ENCODE measurements around the gene CPSF4L. TPM values are rescaled to one million over a fixed set of nuclear protein-coding genes. Genes with fewer than 3 reads are reported as not detected.

CPSF4L gene
- total and polyA plus RNA-seq, 7 donors: not detected

GRCh38 chr17:73208139-73208827, 53.4 kb downstream of the CPSF4L start:
- Histone ChIP-seq H3K9me3 (no peaks in the 10 kb centered on the region), H3K36me3 (ENCODE audit: insufficient read depth in 1 of 2, low read depth in 1 of 2) (peaks cover 23 to 77% of the 10 kb centered on the region in 2 donors), H3K4me3 (no peak overlapping the region), H3K27me3 (ENCODE audit: insufficient read depth in 3 of 3, low read length in 2 of 3) (no peaks in the 10 kb centered on the region), H3K4me1 (peaks cover 5% of the 10 kb centered on the region), H3K27ac (peak overlapping the region; percentile 48)
- 75 to 84% (median 77%) methylated on average over 16 of the region's 16 CpGs for WGBS, 3 donors
- DNase-seq (peak in 1 of 2 donors; percentile 16), ATAC-seq (peak; percentile 46 to 84 (median 65))
- no peak for TF ChIP-seq CTCF (IDR thresholded peaks at IDR 0.05)
- intact Hi-C loops (cut with DNase I): no loop called here

GRCh38 chr17:73205459-73205961, 56.2 kb downstream of the CPSF4L start:
- TF ChIP-seq CTCF (IDR thresholded peaks at IDR 0.05): no peak
- WGBS, 3 donors: 75 to 85% (median 84%) methylated on average over 10 of the region's 10 CpGs
- intact Hi-C loops (cut with DNase I): no loop called here
- ATAC-seq (no peak), DNase-seq (peak in 1 of 2 donors; percentile 2)
- H3K9me3 ChIP-seq: no peaks in the 10 kb centered on the region
- H3K4me3 ChIP-seq: no peak overlapping the region
- no peaks in the 10 kb centered on the region for H3K27me3 ChIP-seq (ENCODE audit: insufficient read depth in 3 of 3, low read length in 2 of 3)
- H3K4me1 ChIP-seq: peaks cover 5% of the 10 kb centered on the region
- H3K27ac ChIP-seq: no peak overlapping the region
- peaks cover 27 to 100% of the 10 kb centered on the region in 2 donors for H3K36me3 ChIP-seq (ENCODE audit: insufficient read depth in 1 of 2, low read depth in 1 of 2)

GRCh38 chr17:73203788-73204479, 57.7 kb downstream of the CPSF4L start:
- Histone ChIP-seq H3K4me3 (no peak overlapping the region), H3K4me1 (peaks cover 5% of the 10 kb centered on the region), H3K9me3 (no peaks in the 10 kb centered on the region), H3K36me3 (ENCODE audit: insufficient read depth in 1 of 2, low read depth in 1 of 2) (peaks cover 23 to 100% of the 10 kb centered on the region in 2 donors), H3K27ac (no peak overlapping the region), H3K27me3 (ENCODE audit: insufficient read depth in 3 of 3, low read length in 2 of 3) (no peaks in the 10 kb centered on the region)
- DNase-seq (no peak), ATAC-seq (no peak)
- no peak for TF ChIP-seq CTCF (IDR thresholded peaks at IDR 0.05)
- intact Hi-C loops (cut with DNase I): no loop called here
- WGBS, 3 donors: 74 to 80% (median 75%) methylated on average over 10 of the region's 10 CpGs

GRCh38 chr17:73203135-73203787, 58.4 kb downstream of the CPSF4L start:
- Histone ChIP-seq H3K27ac (no peak overlapping the region), H3K9me3 (no peaks in the 10 kb centered on the region), H3K27me3 (ENCODE audit: insufficient read depth in 3 of 3, low read length in 2 of 3) (no peaks in the 10 kb centered on the region), H3K4me1 (peaks cover 5% of the 10 kb centered on the region), H3K4me3 (no peak overlapping the region), H3K36me3 (ENCODE audit: insufficient read depth in 1 of 2, low read depth in 1 of 2) (peaks cover 23 to 100% of the 10 kb centered on the region in 2 donors)
- TF ChIP-seq CTCF (IDR thresholded peaks at IDR 0.05): no peak
- 33 to 42% (median 34%) methylated on average over 8 of the region's 8 CpGs for WGBS, 3 donors
- ATAC-seq (peak in 3 of 4 donors; percentile 34 to 56 (median 40)), DNase-seq (no peak)
- intact Hi-C loops (cut with DNase I): no loop called here

Measured in psoas muscle (tissue), 8 donors.